HG03139 (cell line): Measurements from ENCODE around the gene TMEM129.
A peak's percentile ranks its signal among the peaks of the same experiment; 100 is the strongest.
"Not testable (repeated sequence)": the region's sequence is repeated elsewhere in the genome, so short reads cannot be mapped to it uniquely, and the experiment has no call there.

ENCODE experiments used
- ATAC-seq: cut with Tn5 transposase; IDR thresholded peaks from one replicate; pipeline ENCODE4 v1.9.1; 2021; ENCODE audit not compliant: unreplicated experiment

TMEM129 gene

GRCh38 chr4:1703867-1704266 lies 17.3 kb downstream of the TMEM129 start:
- no peak for ATAC-seq

DNA sequence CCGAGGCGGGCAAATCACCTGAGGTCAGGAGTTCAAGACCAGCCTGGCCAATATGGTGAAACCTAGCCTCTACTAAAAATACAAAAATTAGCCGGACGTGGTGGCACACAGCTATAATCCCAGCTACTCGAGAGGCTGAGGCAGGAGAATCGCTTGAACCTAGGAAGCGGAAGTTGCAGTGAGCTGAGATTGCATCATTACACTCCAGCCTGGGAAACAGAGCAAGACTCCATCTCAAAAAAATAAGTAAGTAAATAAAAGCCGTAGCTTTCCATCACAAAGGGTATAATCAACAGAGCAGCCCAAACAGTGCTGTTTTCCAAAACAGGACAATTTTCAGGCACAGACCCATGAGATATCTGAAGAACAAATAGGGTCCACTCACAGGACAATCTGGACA lies 19.5 kb downstream of the TMEM129 start:
- not testable (repeated sequence) for ATAC-seq

- no peak for ATAC-seq
Observed at GRCh38 chr4:1695913-1696312, 25.2 kb downstream of the TMEM129 start.

DNA sequence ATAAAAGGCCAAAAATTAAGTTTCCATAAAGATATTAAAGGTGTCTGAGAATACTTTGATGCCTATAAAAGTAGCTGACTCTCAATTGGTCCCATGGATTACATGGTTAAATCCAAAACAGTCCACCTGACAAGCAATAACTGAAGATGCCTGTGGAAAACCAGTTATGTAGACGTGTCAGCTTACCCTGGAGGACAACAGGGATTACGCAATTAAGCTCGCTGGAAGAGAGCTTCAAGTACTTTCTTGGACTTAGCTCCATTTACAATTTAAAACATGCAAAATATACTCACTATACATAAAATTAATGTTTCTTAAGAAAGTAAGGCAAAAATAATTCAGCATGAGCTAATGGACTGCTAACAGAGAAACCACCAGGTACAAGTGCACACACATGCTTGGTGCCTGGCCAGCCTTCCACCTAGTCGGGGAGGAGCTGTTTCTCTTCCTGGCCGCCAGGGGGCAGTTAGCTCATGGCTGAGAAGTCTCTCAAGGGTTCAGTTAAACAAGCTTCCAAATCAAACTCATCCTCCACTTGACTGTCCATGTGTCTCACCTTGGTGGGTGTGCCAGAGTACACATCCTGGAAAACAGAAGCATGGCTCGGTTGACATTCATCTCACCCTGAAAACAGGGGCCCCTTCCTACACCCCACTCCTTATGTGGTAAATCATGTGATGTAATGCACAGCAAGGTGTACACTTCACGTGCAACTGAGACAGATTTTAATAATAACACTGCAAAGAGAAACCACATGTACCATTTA lies 27.8 kb downstream of the TMEM129 start:
- no peak for ATAC-seq

DNA sequence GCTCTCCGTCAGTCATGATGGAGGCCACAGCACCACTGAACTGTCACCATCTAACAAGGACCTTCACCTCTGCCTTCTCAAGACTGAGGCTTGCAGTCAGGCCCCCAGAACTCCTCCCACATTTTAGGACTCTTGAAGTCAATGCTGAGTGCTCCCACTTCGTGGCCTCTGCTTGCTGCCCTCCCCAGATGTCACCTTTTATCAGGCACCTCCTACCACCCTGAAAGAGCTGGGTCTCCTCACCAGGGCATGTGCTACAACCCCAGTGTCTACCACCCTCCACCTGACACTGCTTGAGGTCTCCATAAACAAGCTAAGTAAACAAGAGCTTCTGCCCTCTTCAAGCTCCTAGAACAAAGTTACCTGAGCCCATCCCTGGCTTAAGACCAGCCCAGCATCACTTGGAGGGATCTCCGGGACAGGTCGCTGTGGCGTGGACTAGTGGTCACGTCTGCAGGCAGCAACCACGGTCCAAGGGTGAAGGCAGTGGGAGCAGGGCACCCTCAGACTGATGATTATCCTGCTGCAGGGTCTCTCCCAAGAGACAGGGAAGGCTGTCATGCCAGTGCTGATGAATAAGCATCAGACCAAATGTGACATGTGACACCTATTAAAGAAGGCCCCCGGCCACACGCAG lies 29.3 kb downstream of the TMEM129 start:
- no peak for ATAC-seq

- no peak for ATAC-seq
Observed at GRCh38 chr4:1690698-1691097, 30.4 kb downstream of the TMEM129 start.

DNA sequence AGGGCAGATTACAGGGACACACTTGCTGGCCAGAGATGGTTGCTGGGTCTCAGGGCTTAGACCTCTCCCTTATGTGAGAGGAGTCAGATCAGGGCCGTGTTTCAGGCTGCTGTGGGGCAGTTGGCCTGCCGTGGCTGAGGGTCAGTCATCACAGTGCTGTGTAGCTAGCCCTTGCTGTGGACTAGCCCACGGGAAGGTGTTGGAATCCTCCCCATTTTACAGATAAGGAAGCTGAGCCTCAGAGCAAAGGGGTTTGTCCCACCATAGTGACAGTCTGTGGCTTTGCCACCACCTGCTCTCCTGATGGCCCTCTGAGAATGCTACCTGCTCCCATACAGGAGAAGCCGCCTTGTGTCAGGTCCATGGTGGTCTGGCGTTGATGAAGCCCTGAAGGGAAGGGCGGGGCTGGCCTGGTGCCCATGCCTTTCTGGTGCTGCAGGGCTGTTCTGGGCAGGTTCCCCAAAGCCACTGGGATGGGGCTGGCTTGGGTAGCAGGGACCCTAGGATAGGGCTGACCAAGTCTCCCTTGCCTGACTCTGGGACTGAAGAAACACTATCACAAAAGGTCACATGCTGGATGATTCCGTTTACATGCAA lies 34.6 kb downstream of the TMEM129 start:
- no peak for ATAC-seq

GRCh38 chr4:1685235-1686150 lies 35.6 kb downstream of the TMEM129 start:
- ATAC-seq: no peak

DNA sequence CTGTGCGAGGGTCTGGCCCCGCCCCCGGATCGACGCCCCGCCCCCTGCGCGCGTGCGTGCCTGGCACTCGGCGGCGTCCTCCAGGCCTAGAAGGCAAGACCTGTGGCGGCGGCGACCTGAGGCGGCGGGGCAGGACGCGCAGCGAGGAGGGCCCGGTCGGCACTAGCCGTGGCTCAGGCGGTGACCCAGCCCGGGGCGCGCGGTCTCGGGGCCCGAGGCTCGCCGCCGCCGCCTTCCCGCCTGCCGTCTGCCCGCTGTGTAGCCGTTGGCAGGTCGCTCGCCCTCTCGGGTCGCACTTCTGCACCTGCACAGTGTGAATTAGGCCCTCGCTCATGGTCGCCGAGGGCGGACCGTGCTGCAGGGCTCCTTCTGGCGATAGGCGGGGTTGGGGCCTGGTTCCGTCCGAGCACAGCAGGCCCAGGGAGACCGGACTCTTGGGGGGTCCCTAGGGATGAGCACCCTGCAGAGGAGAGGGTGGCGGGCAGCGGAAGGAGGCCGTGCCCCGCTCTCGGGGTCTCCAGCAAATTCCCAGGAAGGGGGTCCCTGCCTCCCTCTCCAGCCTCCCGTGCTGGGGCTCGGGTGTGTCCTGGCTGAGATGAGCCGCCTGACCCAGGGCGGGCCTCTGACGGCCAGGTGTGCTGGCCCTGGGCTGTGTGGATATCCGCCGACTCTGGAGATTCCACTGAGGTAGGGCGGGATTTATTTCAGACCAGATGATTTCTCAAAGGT lies 36.5 kb downstream of the TMEM129 start:
- no peak for ATAC-seq

DNA sequence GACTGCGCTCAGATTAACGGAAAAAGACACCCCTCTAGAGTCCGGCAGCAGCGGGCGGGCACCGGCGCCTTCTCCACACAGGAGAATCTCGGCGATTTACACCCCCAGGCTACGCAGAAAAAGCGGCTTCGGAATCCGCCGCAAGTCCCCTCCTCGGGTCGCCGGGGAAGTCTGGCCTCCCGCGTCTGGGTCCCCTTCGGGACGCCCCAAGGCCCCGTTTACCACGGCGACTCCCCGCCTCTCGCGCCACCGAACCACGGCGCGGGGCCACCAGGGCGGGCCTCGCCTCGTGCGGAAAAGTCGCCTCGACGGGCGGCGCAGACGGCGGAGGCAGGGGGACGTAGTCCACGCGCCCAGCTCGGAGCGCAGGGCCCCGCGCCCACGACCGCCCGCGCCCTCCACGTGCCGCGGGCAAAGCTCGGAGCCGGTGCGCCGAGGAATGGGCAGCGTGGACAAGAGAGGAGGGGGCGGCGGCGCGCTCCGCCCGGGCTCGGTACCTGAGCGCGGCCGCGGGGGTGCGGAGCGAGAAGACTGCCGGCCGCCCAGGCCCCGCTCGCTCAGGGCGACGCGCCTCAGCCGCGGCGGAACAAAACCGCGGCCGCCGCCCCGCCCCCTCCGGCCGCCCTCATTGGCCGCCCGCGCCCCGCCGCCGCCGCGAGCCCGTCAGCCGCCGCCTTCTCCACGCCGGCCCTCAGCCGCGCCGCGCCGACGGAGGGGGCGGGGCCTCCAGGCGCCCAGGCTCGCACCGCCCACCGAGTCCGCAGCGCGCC lies 37.2 kb downstream of the TMEM129 start, which contains the start of gene FAM53A:
FAM53A (minus strand) TSS at position 578 of the 770 bp plus-strand sequence. CDS start 15,572 bp downstream, outside the sequence.
- peak; percentile 80 for ATAC-seq

GRCh38 chr4:1683261-1683735 lies 37.8 kb downstream of the TMEM129 start:
- no peak for ATAC-seq

DNA sequence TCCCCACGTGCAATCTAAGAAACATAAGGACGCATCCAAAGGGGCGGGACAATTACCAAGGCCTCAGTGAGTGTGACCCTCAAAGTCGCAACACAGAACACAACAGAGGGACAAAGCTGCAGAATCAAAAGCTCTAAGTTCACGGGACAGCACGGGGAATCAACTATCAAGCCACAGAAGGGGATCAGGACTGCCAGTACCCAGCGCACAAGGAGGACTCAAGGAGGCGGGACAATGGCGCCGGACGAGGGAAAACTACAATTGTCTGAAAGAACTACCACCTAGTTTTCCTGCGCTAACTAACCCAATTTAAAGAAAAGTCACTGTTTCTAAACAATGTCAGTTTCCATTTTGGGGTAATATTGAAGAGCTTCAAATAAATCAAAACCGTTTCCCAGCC lies 38.3 kb downstream of the TMEM129 start:
- no peak for ATAC-seq

DNA sequence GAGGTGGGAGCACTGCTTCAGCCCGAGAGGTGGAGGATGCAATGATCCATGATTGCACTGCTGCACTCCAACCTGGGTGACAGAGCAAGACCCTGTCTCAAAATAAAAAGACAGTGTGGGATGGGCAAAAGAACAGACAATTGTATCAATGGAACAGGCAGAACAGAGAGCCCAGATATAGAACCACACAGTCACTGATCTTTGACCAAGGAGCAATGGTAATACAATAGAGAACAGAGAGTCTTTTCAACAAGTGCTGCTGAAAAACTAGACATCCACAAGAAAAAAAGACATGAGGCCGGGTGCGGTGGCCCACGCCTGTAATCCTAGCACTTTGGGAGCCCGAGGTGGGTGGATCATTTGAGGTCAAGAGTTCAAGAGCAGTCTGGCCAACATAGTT lies 42.9 kb downstream of the TMEM129 start:
- ATAC-seq: no peak

DNA sequence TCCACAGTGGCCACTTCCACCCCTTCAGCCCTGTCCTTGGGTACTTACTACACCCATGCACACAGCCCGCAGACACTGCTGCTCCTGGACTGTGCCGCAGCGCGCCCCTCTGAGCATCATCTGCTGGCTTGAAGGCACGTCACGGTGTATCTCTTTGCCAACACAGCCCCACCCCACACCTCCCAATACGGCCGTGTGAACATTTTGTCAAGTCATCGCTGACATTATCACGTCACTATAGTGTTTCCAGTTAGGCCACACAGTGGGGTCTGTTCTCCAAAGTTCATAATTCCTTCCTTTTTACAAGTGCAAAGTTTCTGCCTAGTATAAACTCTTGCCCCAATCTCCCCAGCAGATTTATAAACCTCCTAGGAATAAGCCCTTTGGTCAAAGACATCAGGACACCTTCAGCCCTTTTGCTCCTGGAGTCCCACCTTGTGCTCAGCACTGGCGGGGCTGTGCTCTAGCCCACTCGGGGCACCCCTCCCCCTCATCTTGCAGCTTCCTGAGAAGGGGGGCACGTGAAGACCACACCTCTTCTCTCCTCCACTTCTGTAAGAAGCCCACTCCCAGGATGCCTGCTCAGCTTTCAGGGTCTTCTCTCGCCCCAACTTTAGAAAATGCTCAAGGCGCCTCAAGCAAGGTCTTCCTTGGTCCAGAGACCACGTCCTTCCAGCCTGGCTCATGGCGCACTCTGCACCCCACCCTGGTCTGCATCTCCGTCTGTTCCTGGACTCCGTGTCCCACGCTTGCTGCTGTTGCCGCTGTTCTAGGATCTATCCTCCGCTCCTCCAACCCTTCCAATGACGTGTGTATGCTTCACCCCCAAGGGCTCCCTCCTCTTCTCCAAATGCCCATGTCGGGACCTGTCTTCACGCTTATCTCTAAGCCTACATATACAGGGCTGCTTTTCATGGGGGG lies 44.3 kb downstream of the TMEM129 start:
- ATAC-seq: no peak

DNA sequence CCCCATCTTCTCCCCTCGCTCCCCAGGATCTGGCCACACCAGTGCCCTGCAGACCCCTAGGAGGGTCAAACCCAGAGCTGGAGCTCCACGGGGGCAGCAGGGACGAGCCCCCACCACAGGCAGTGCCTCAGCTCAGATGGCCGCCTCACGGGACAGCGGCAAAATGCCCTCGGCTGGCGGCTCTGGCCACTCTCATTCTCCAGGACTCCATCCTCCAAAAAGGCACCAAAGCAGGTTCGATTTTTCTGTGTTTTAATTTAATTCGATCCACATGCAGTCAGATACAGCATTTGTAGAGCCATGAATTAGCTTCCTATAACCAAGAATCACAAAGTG lies 45.4 kb downstream of the TMEM129 start:
- no peak for ATAC-seq

GRCh38 chr4:1675136-1675801 lies 45.9 kb downstream of the TMEM129 start:
- no peak for ATAC-seq

- ATAC-seq: no peak
Observed at GRCh38 chr4:1674682-1675081, 46.4 kb downstream of the TMEM129 start.

DNA sequence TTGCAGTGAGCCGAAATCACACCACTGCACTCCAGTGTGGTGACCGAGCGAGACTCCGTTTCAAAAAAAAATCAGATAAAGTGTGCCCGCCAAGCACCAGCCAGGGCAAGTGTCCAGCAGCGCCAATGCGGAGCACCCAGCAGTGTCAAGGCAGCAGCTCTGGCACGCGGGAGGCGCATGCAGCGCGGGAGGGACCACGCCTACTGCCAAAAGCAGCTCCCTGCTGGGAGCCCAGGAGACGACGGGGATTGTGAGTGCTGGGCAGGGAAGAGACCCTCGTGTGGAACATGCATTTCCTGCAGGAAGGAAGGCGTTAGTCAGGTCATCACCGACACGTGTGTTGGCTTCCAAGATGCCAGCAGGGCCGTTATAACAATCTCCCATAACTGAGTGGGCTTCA lies 47.5 kb downstream of the TMEM129 start:
- ATAC-seq: no peak
